Measurements from ENCODE around the gene AQP12B. TPM values are rescaled to one million over a fixed set of nuclear protein-coding genes. Genes with fewer than 3 reads are reported as not detected.

The AQP12B gene
- total and polyA plus RNA-seq, 4 donors: not detected

GRCh38 chr2:240635998-240636547, 46.6 kb downstream of the AQP12B start:
- WGBS: 75% methylated on average over 3 of the region's 3 CpGs
- H3K4me3 ChIP-seq (ENCODE audit: low read depth in 1 of 3, low read length in 3 of 3): no peak overlapping the region
- H3K9ac ChIP-seq (ENCODE audit: low read depth in 1 of 2, low read length in 2 of 2): no peak overlapping the region
- H3K27me3 ChIP-seq (ENCODE audit: control insufficient read depth in 4 of 4, insufficient read depth in 4 of 4, low read length in 3 of 4): no peaks in the 10 kb centered on the region
- DNase-seq (ENCODE audit: low spot score): no peak
- H3K27ac ChIP-seq (ENCODE audit: low read depth in 1 of 2, low read length in 2 of 2): no peak overlapping the region
- no peaks in the 10 kb centered on the region for H3K36me3 ChIP-seq (ENCODE audit: control insufficient read depth in 4 of 4, insufficient read depth in 3 of 4, low read depth in 1 of 4, low read length in 3 of 4)
- H3K9me3 ChIP-seq (ENCODE audit: control insufficient read depth in 4 of 4, low read length in 3 of 4): peaks cover 0 to 4% (median 1%) of the 10 kb centered on the region in 4 donors
- no peaks in the 10 kb centered on the region for H3K4me1 ChIP-seq (ENCODE audit: control insufficient read depth in 4 of 4, insufficient read depth in 4 of 4, low read length in 3 of 4)
- TF ChIP-seq YY1 (IDR thresholded peaks at IDR 0.05) (no peak), FOXA1 (IDR thresholded peaks at IDR 0.05) (no peak), RAD21 (IDR thresholded peaks at IDR 0.05) (no peak), NR2F2 (IDR thresholded peaks at IDR 0.05) (no peak)
- TF ChIP-seq, protein P1, sequence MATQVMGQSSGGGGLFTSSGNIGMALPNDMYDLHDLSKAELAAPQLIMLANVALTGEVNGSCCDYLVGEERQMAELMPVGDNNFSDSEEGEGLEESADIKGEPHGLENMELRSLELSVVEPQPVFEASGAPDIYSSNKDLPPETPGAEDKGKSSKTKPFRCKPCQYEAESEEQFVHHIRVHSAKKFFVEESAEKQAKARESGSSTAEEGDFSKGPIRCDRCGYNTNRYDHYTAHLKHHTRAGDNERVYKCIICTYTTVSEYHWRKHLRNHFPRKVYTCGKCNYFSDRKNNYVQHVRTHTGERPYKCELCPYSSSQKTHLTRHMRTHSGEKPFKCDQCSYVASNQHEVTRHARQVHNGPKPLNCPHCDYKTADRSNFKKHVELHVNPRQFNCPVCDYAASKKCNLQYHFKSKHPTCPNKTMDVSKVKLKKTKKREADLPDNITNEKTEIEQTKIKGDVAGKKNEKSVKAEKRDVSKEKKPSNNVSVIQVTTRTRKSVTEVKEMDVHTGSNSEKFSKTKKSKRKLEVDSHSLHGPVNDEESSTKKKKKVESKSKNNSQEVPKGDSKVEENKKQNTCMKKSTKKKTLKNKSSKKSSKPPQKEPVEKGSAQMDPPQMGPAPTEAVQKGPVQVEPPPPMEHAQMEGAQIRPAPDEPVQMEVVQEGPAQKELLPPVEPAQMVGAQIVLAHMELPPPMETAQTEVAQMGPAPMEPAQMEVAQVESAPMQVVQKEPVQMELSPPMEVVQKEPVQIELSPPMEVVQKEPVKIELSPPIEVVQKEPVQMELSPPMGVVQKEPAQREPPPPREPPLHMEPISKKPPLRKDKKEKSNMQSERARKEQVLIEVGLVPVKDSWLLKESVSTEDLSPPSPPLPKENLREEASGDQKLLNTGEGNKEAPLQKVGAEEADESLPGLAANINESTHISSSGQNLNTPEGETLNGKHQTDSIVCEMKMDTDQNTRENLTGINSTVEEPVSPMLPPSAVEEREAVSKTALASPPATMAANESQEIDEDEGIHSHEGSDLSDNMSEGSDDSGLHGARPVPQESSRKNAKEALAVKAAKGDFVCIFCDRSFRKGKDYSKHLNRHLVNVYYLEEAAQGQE (IDR thresholded peaks at IDR 0.05): no peak

GRCh38 chr2:240635121-240635997, 47.3 kb downstream of the AQP12B start:
- Histone ChIP-seq H3K4me3 (ENCODE audit: low read depth in 1 of 3, low read length in 3 of 3) (no peak overlapping the region), H3K36me3 (ENCODE audit: control insufficient read depth in 4 of 4, insufficient read depth in 3 of 4, low read depth in 1 of 4, low read length in 3 of 4) (no peaks in the 10 kb centered on the region), H3K27me3 (ENCODE audit: control insufficient read depth in 4 of 4, insufficient read depth in 4 of 4, low read length in 3 of 4) (no peaks in the 10 kb centered on the region), H3K9me3 (ENCODE audit: control insufficient read depth in 4 of 4, low read length in 3 of 4) (peaks cover 0 to 4% (median 1%) of the 10 kb centered on the region in 4 donors), H3K9ac (ENCODE audit: low read depth in 1 of 2, low read length in 2 of 2) (no peak overlapping the region), H3K27ac (ENCODE audit: low read depth in 1 of 2, low read length in 2 of 2) (no peak overlapping the region), H3K4me1 (ENCODE audit: control insufficient read depth in 4 of 4, insufficient read depth in 4 of 4, low read length in 3 of 4) (no peaks in the 10 kb centered on the region)
- WGBS: 80% methylated on average over 6 of the region's 6 CpGs
- DNase-seq (ENCODE audit: low spot score): no peak
- TF ChIP-seq JUND (IDR thresholded peaks at IDR 0.05): no peak
- TF ChIP-seq HNF4A (conservative IDR thresholded peaks at IDR 0.05): no peak
- TF ChIP-seq, protein P1 (IDR thresholded peaks at IDR 0.05): no peak
- TF ChIP-seq, protein P2, sequence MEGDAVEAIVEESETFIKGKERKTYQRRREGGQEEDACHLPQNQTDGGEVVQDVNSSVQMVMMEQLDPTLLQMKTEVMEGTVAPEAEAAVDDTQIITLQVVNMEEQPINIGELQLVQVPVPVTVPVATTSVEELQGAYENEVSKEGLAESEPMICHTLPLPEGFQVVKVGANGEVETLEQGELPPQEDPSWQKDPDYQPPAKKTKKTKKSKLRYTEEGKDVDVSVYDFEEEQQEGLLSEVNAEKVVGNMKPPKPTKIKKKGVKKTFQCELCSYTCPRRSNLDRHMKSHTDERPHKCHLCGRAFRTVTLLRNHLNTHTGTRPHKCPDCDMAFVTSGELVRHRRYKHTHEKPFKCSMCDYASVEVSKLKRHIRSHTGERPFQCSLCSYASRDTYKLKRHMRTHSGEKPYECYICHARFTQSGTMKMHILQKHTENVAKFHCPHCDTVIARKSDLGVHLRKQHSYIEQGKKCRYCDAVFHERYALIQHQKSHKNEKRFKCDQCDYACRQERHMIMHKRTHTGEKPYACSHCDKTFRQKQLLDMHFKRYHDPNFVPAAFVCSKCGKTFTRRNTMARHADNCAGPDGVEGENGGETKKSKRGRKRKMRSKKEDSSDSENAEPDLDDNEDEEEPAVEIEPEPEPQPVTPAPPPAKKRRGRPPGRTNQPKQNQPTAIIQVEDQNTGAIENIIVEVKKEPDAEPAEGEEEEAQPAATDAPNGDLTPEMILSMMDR (IDR thresholded peaks at IDR 0.05; ENCODE audit: low read depth, low read length, missing input control): no peak
- TF ChIP-seq EGR1 (IDR thresholded peaks at IDR 0.05; ENCODE audit: low read depth in 2 of 2): no peak
- no peak for TF ChIP-seq HNF4G (IDR thresholded peaks at IDR 0.05)
- TF ChIP-seq, protein P3, sequence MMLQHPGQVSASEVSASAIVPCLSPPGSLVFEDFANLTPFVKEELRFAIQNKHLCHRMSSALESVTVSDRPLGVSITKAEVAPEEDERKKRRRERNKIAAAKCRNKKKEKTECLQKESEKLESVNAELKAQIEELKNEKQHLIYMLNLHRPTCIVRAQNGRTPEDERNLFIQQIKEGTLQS (IDR thresholded peaks at IDR 0.05): no peak
- no peak for TF ChIP-seq FOXA2 (IDR thresholded peaks at IDR 0.05)
- TF ChIP-seq SP1 (IDR thresholded peaks at IDR 0.05): no peak
- TF ChIP-seq FOXA1 (IDR thresholded peaks at IDR 0.05): no peak
- TF ChIP-seq RAD21 (IDR thresholded peaks at IDR 0.05): no peak
- TF ChIP-seq YY1 (IDR thresholded peaks at IDR 0.05): no peak

All from liver (tissue), 9 donors.